Neural cell (in vitro differentiated cells): Measurements from ENCODE around the gene SPCS3. TPM values are rescaled to one million over a fixed set of nuclear protein-coding genes. Genes with fewer than 3 reads are reported as not detected.

Source experiments
- H2AFZ ChIP-seq: fragments of 200-600, 300-800 bp; sonication (generic), shearing (Covaris generic); 2 replicates; pipeline ENCODE4 v1.6.0; 2014; ENCODE audit warnings: low read depth, mild to moderate bottlenecking, antibody characterized with exemption, low read length, moderate library complexity
- H3F3A ChIP-seq: fragments of 200-600 bp; shearing (Covaris generic); 2 replicates; pipeline ENCODE4 v1.6.1; 2016; ENCODE audit warnings: mild to moderate bottlenecking, moderate library complexity, mixed read lengths, antibody characterized with exemption, low read length; ENCODE audit not compliant: insufficient read depth, poor library complexity, severe bottlenecking
- H3K27ac ChIP-seq: fragments of 200-600, 300-800 bp; sonication (generic), shearing (Covaris generic); 2 replicates; pipeline ENCODE4 v1.5.1; 2014; ENCODE audit warnings: mild to moderate bottlenecking, low read length, moderate library complexity
- H3K27me3 ChIP-seq: fragments of 300-800, 200-600 bp; sonication (generic), shearing (Covaris generic); 2 replicates; pipeline ENCODE4 v1.6.0; 2014; ENCODE audit warnings: mild to moderate bottlenecking, low read depth, low read length, moderate library complexity; ENCODE audit not compliant: insufficient read depth
- H3K36me3 ChIP-seq: fragments of 300-800, 200-600 bp; sonication (generic), shearing (Covaris generic); 2 replicates; pipeline ENCODE4 v1.5.1; 2014; ENCODE audit warnings: mild to moderate bottlenecking, antibody characterized with exemption, low read length, moderate library complexity; ENCODE audit not compliant: insufficient read depth
- H3K4me2 ChIP-seq: fragments of 300-800, 200-600 bp; sonication (generic), shearing (Covaris generic); 2 replicates; pipeline ENCODE4 v1.6.0; 2014; ENCODE audit warnings: mild to moderate bottlenecking, low read length
- H3K4me3 ChIP-seq: fragments of 300-800, 200-600 bp; sonication (generic), shearing (Covaris generic); 2 replicates; pipeline ENCODE4 v1.5.1; 2014; ENCODE audit warnings: mild to moderate bottlenecking, low read length, moderate library complexity
- H3K79me2 ChIP-seq: fragments of 200-600 bp; shearing (Covaris generic); replicated peaks from 2 replicates; pipeline ENCODE4 v1.6.0; 2014; ENCODE audit warnings: mild to moderate bottlenecking, low read length, moderate library complexity; ENCODE audit not compliant: insufficient read depth
- H3K9ac ChIP-seq: fragments of 300-800, 200-600 bp; sonication (generic), shearing (Covaris generic); 2 replicates; pipeline ENCODE4 v1.6.1; 2016; ENCODE audit warnings: mild to moderate bottlenecking, low read length, mixed read lengths
- H3K9me2 ChIP-seq: fragments of 200-600 bp; shearing (Covaris generic); 2 replicates; pipeline ENCODE4 v1.6.1; 2016; ENCODE audit warnings: mild to moderate bottlenecking, low read length, mixed read lengths; ENCODE audit not compliant: insufficient read depth
- H3K9me3 ChIP-seq: fragments of 200-600, 300-800 bp; sonication (generic), shearing (Covaris generic); 2 replicates; pipeline ENCODE4 v1.6.1; 2016; ENCODE audit warnings: mild to moderate bottlenecking, mixed run types, low read length, moderate library complexity, mixed read lengths
- H4K20me1 ChIP-seq: fragments of 200-600 bp; shearing (Covaris generic); 2 replicates; pipeline ENCODE4 v1.6.1; 2016; ENCODE audit warnings: mild to moderate bottlenecking, mixed run types; ENCODE audit not compliant: insufficient read depth
- CTCF ChIP-seq: fragments of 450-650 bp; IDR thresholded peaks from 2 replicates; pipeline ENCODE4 v1.5.1; 2014; ENCODE audit warnings: antibody characterized with exemption, mild to moderate bottlenecking, moderate library complexity; ENCODE audit not compliant: poor library complexity, severe bottlenecking
- EP300 ChIP-seq: fragments of 450-650 bp; conservative IDR thresholded peaks from 2 replicates; pipeline ENCODE4 v1.6.1; 2014; ENCODE audit warnings: antibody characterized with exemption, mild to moderate bottlenecking, moderate library complexity; ENCODE audit not compliant: poor library complexity, severe bottlenecking
- EZH2 ChIP-seq: fragments of 200-600, 300-800 bp; shearing (Covaris generic), sonication (generic); IDR thresholded peaks from 2 replicates; pipeline ENCODE4 v1.6.1; 2014; ENCODE audit warnings: antibody characterized with exemption, low read length, borderline replicate concordance, mild to moderate bottlenecking; ENCODE audit not compliant: insufficient read depth, poor library complexity, severe bottlenecking
- MXI1 ChIP-seq: fragments of 450-650 bp; conservative IDR thresholded peaks from 2 replicates; pipeline ENCODE4 v1.6.1; 2014; ENCODE audit warnings: antibody characterized with exemption, mild to moderate bottlenecking; ENCODE audit not compliant: poor library complexity, severe bottlenecking
- POLR2AphosphoS5 ChIP-seq: IDR thresholded peaks from 2 replicates; pipeline ENCODE4 v1.6.1; 2012
- RAD21 ChIP-seq: fragments of 450-650 bp; conservative IDR thresholded peaks from 2 replicates; pipeline ENCODE4 v1.6.1; 2014; ENCODE audit warnings: antibody characterized with exemption, mild to moderate bottlenecking, moderate library complexity
- REST ChIP-seq: IDR thresholded peaks from 2 replicates; pipeline ENCODE4 v1.6.1; 2012; ENCODE audit warnings: borderline replicate concordance
- SMC3 ChIP-seq: fragments of 450-650 bp; conservative IDR thresholded peaks from 2 replicates; pipeline ENCODE4 v1.6.1; 2014; ENCODE audit warnings: antibody characterized with exemption, mild to moderate bottlenecking, moderate library complexity; ENCODE audit not compliant: poor library complexity
- TAF1 ChIP-seq: IDR thresholded peaks from 2 replicates; pipeline ENCODE4 v1.6.1; 2012; ENCODE audit warnings: low read depth
- polyA plus RNA-seq: library from polyadenylated mRNA; depleted of rRNA; stranded (reverse); fragments of >200 nt; gene quantifications from 2 replicates; pipeline ENCODE4 v1.2.3, GENCODE V29; 2014

Gene SPCS3
- polyA plus RNA-seq, 1 donor from 2014 or later, result 104 TPM

- no peak overlapping the region for H3K4me2 ChIP-seq
- no peak overlapping the region for H3K4me3 ChIP-seq
- no peak overlapping the region for H3K27ac ChIP-seq
- H3K9me2 ChIP-seq, result no peaks in the 10 kb centered on the region
- no peak overlapping the region for H2AFZ ChIP-seq
- no peak overlapping the region for H3K9ac ChIP-seq
- no peaks in the 10 kb centered on the region for H3K9me3 ChIP-seq
- H3K36me3 ChIP-seq, result no peaks in the 10 kb centered on the region
- H4K20me1 ChIP-seq, result no peaks in the 10 kb centered on the region
- H3F3A ChIP-seq, result no peaks in the 10 kb centered on the region
- no peaks in the 10 kb centered on the region for H3K27me3 ChIP-seq
- H3K79me2 ChIP-seq, result no peaks in the 10 kb centered on the region
- TF ChIP-seq MXI1 (no peak), EZH2 (no peak), POLR2AphosphoS5 (no peak)
Measured at GRCh38 chr4:176309772-176310171, 10.0 kb upstream of the SPCS3 start.

GRCh38 chr4:176313596-176314336, 6.0 kb upstream of the SPCS3 start:
- H3K4me3 ChIP-seq, result no peak overlapping the region

GRCh38 chr4:176319151-176319703, 539 bp upstream of the SPCS3 start:
- H3K36me3 ChIP-seq, result no peaks in the 10 kb centered on the region
- peak overlapping the region; percentile 86 for H3K4me3 ChIP-seq
- H3K9me2 ChIP-seq, result no peaks in the 10 kb centered on the region
- H3F3A ChIP-seq, result no peaks in the 10 kb centered on the region
- peak overlapping the region; percentile 96 for H2AFZ ChIP-seq
- H3K79me2 ChIP-seq, result peaks cover 37% of the 10 kb centered on the region
- H3K27ac ChIP-seq, result peak overlapping the region; percentile 55
- no peaks in the 10 kb centered on the region for H3K9me3 ChIP-seq
- peak overlapping the region; percentile 70 for H3K4me2 ChIP-seq
- H3K27me3 ChIP-seq, result no peaks in the 10 kb centered on the region
- no peak for TF ChIP-seq SMC3
- TF ChIP-seq TAF1, result no peak
- no peak for TF ChIP-seq CTCF
- no peak for TF ChIP-seq RAD21
- TF ChIP-seq POLR2AphosphoS5, result no peak
- no peak for TF ChIP-seq MXI1
- no peak for TF ChIP-seq EZH2
- TF ChIP-seq EP300, result no peak
- no peak for TF ChIP-seq REST
- H3K9ac ChIP-seq, result peak overlapping the region; percentile 68
- H4K20me1 ChIP-seq, result no peaks in the 10 kb centered on the region

More at GRCh38 chr4:176313596-176314336, 6.0 kb upstream of the SPCS3 start:
- Histone ChIP-seq H3K9me3 (no peaks in the 10 kb centered on the region), H3K27ac (no peak overlapping the region), H3K79me2 (no peaks in the 10 kb centered on the region), H3K36me3 (no peaks in the 10 kb centered on the region), H2AFZ (no peak overlapping the region), H3K27me3 (no peaks in the 10 kb centered on the region), H4K20me1 (no peaks in the 10 kb centered on the region), H3K9ac (no peak overlapping the region), H3F3A (no peaks in the 10 kb centered on the region), H3K4me2 (no peak overlapping the region), H3K9me2 (no peaks in the 10 kb centered on the region)
- no peak for TF ChIP-seq RAD21
- no peak for TF ChIP-seq MXI1
- no peak for TF ChIP-seq TAF1
- no peak for TF ChIP-seq CTCF
- TF ChIP-seq EP300, result no peak
- no peak for TF ChIP-seq POLR2AphosphoS5
